GM18502 (cell line): ENCODE data around the gene CFDP1.
"Not testable (repeated sequence)": the region's sequence is repeated elsewhere in the genome, so short reads cannot be mapped to it uniquely, and the experiment has no call there.

Experiments
- ATAC-seq: cut with Tn5 transposase; IDR thresholded peaks from one replicate; pipeline ENCODE4 v1.9.1; 2021; ENCODE audit warnings: mild to moderate bottlenecking; ENCODE audit not compliant: unreplicated experiment, poor library complexity

Gene CFDP1

GRCh38 chr16:75459691-75460090, 26.4 kb upstream of the CFDP1 start:
- ATAC-seq = no peak

- no peak for ATAC-seq
Observed at GRCh38 chr16:75458439-75458838, 25.1 kb upstream of the CFDP1 start.

- ATAC-seq = no peak
Observed at GRCh38 chr16:75458029-75458428, 24.7 kb upstream of the CFDP1 start.

- ATAC-seq = no peak
Observed at GRCh38 chr16:75457485-75458021, 24.2 kb upstream of the CFDP1 start.

GRCh38 chr16:75456971-75457370, 23.7 kb upstream of the CFDP1 start:
- no peak for ATAC-seq

GRCh38 chr16:75456486-75456885, 23.2 kb upstream of the CFDP1 start:
- ATAC-seq = not testable (repeated sequence)

GRCh38 chr16:75455677-75456076, 22.4 kb upstream of the CFDP1 start:
- ATAC-seq = no peak

GRCh38 chr16:75452464-75453190, 19.3 kb upstream of the CFDP1 start:
- no peak for ATAC-seq

- no peak for ATAC-seq
Observed at GRCh38 chr16:75446416-75446815, 13.1 kb upstream of the CFDP1 start.

- no peak for ATAC-seq
Observed at GRCh38 chr16:75445298-75445697, 12.0 kb upstream of the CFDP1 start.

GRCh38 chr16:75443298-75443697, 10.0 kb upstream of the CFDP1 start:
- no peak for ATAC-seq

- ATAC-seq = peak; percentile 77
Observed at GRCh38 chr16:75433732-75434413, 570 bp upstream of the CFDP1 start.

- ATAC-seq = no peak
Observed at GRCh38 chr16:75429621-75430403, 3.5 kb downstream of the CFDP1 start.

GRCh38 chr16:75426524-75426923, 6.8 kb downstream of the CFDP1 start:
- ATAC-seq = not testable (repeated sequence)

GRCh38 chr16:75424105-75424762, 9.1 kb downstream of the CFDP1 start:
- not testable (repeated sequence) for ATAC-seq

GRCh38 chr16:75423723-75424104, 9.6 kb downstream of the CFDP1 start:
- ATAC-seq = no peak

GRCh38 chr16:75421820-75422126, 11.5 kb downstream of the CFDP1 start:
- no peak for ATAC-seq

- peak; percentile 77 for ATAC-seq
Observed at GRCh38 chr16:75420987-75421819, 12.1 kb downstream of the CFDP1 start.

- ATAC-seq = no peak
Observed at GRCh38 chr16:75416904-75417565, 16.3 kb downstream of the CFDP1 start.
